Tibial artery (tissue), 4 donors: ENCODE measurements around the gene CEP104.

Source experiments
- DNase-seq, 2 donors: peaks; one replicate each; pipeline ENCODE4 v3.0.0-alpha.2; 2019
- H3K27ac ChIP-seq, 2 donors: fragments of 200-600 bp; sonication (generic) in 1 of 2; 1 replicate in 1 of 2; 2 replicates in 1 of 2; pipeline ENCODE4 v1.5.1; 2018 to 2019; ENCODE audit warnings: mild to moderate bottlenecking in 1 of 2
- H3K27me3 ChIP-seq, 2 donors: fragments of 200-600 bp; sonication (generic) in 1 of 2; one replicate each; pipeline versions ENCODE4 v1.5.1 to v1.6.0; 2016 to 2019
- H3K36me3 ChIP-seq, 3 donors: fragments of 200-600 bp; sonication (generic) in 2 of 3; one replicate each; pipeline ENCODE4 v1.5.1; 2016 to 2019; ENCODE audit warnings: mild to moderate bottlenecking in 2 of 3
- H3K4me1 ChIP-seq, 4 donors: fragments of 200-600 bp; sonication (generic) in 2 of 4; 1 replicate in 3 of 4; 2 replicates in 1 of 4; pipeline ENCODE4 v1.5.1; 2016 to 2019
- H3K4me3 ChIP-seq, 2 donors: fragments of 200-600 bp; sonication (generic) in 1 of 2; 1 replicate in 1 of 2; 2 replicates in 1 of 2; pipeline ENCODE4 v1.5.1; 2018 to 2019; ENCODE audit warnings: mild to moderate bottlenecking in 2 of 2
- H3K9me3 ChIP-seq, 3 donors: fragments of 200-600 bp; sonication (generic) in 1 of 3; one replicate each; pipeline ENCODE4 v1.5.1; 2016 to 2019
- CTCF ChIP-seq, 2 experiments: fragments of 200-600 bp in 1 of 2; fragments of 450-650 bp in 1 of 2; IDR thresholded peaks; one replicate each; pipeline ENCODE4 v1.5.1; 2017 to 2019; ENCODE audit warnings: antibody characterized with exemption in 2 of 2, mild to moderate bottlenecking in 1 of 2, moderate library complexity in 1 of 2
- intact Hi-C: fragments of 100-400 bp; cut with DNase I; formaldehyde crosslinking; loops from one replicate; pipeline ENCODE4 v1.15.0; 2023; ENCODE audit warnings: low total_unique reads

The CEP104 gene

GRCh38 chr1:3904006-3904842, 47.2 kb upstream of the CEP104 start:
- Histone ChIP-seq H3K9me3 (no peaks in the 10 kb centered on the region), H3K36me3 (no peaks in the 10 kb centered on the region), H3K4me1 (peaks cover 0 to 9% (median 6%) of the 10 kb centered on the region in 4 donors), H3K27ac (no peak overlapping the region), H3K27me3 (peaks cover 0 to 12% of the 10 kb centered on the region in 2 donors), H3K4me3 (no peak overlapping the region)
- no peak for TF ChIP-seq CTCF (IDR thresholded peaks at IDR 0.05)
- DNase-seq, result no peak
- intact Hi-C loops, result no loop called here

GRCh38 chr1:3903141-3904005, 46.4 kb upstream of the CEP104 start:
- no peak for TF ChIP-seq CTCF (IDR thresholded peaks at IDR 0.05)
- no peak overlapping the region for H3K27ac ChIP-seq

GRCh38 chr1:3902571-3903091, 45.6 kb upstream of the CEP104 start:
- DNase-seq, result no peak
- H3K36me3 ChIP-seq, result no peaks in the 10 kb centered on the region
- intact Hi-C loops, result no loop called here
- no peak for TF ChIP-seq CTCF (IDR thresholded peaks at IDR 0.05)
- H3K4me1 ChIP-seq, result peaks cover 0 to 14% (median 10%) of the 10 kb centered on the region in 4 donors
- H3K27ac ChIP-seq, result no peak overlapping the region
- H3K4me3 ChIP-seq, result no peak overlapping the region
- H3K27me3 ChIP-seq, result peaks cover 0 to 10% of the 10 kb centered on the region in 2 donors
- H3K9me3 ChIP-seq, result peaks cover 0 to 9% (median 7%) of the 10 kb centered on the region in 3 donors

More at GRCh38 chr1:3903141-3904005, 46.4 kb upstream of the CEP104 start:
- Histone ChIP-seq H3K4me1 (peaks cover 0 to 14% (median 10%) of the 10 kb centered on the region in 4 donors), H3K27me3 (peaks cover 0 to 12% of the 10 kb centered on the region in 2 donors), H3K36me3 (no peaks in the 10 kb centered on the region), H3K9me3 (peaks cover 0 to 2% (median 0%) of the 10 kb centered on the region in 3 donors), H3K4me3 (no peak overlapping the region)
- intact Hi-C loops, result no loop called here
- DNase-seq, result peak in 1 of 2 donors; percentile 65

GRCh38 chr1:3902111-3902511, 45.1 kb upstream of the CEP104 start:
- TF ChIP-seq CTCF (IDR thresholded peaks at IDR 0.05), result no peak
- peaks cover 0 to 4% of the 10 kb centered on the region in 2 donors for H3K27me3 ChIP-seq
- no peak overlapping the region for H3K4me3 ChIP-seq
- no peaks in the 10 kb centered on the region for H3K36me3 ChIP-seq
- peaks cover 0 to 10% (median 7%) of the 10 kb centered on the region in 3 donors for H3K9me3 ChIP-seq
- peak in 1 of 2 donors; percentile 64 for DNase-seq
- H3K27ac ChIP-seq, result no peak overlapping the region
- peaks cover 0 to 14% (median 10%) of the 10 kb centered on the region in 4 donors for H3K4me1 ChIP-seq
- intact Hi-C loops, result no loop called here

GRCh38 chr1:3900969-3901529, 44.0 kb upstream of the CEP104 start:
- peak; percentile 99 for DNase-seq
- Histone ChIP-seq H3K9me3 (peaks cover 0 to 10% (median 7%) of the 10 kb centered on the region in 3 donors), H3K27me3 (no peaks in the 10 kb centered on the region), H3K27ac (peak overlapping the region; percentile 96 to 98), H3K4me1 (peaks cover 0 to 14% (median 10%) of the 10 kb centered on the region in 4 donors), H3K4me3 (peak overlapping the region; percentile 92 to 98), H3K36me3 (no peaks in the 10 kb centered on the region)
- TF ChIP-seq CTCF (IDR thresholded peaks at IDR 0.05), result no peak
- intact Hi-C loops, result no loop called here
